HG03354 (cell line): ENCODE results near the gene ZNF669.

Source experiments
- ATAC-seq: cut with Tn5 transposase; IDR thresholded peaks from one replicate; pipeline ENCODE4 v1.9.1; 2021; ENCODE audit warnings: mild to moderate bottlenecking; ENCODE audit not compliant: unreplicated experiment, poor library complexity, severe bottlenecking

Gene ZNF669

DNA sequence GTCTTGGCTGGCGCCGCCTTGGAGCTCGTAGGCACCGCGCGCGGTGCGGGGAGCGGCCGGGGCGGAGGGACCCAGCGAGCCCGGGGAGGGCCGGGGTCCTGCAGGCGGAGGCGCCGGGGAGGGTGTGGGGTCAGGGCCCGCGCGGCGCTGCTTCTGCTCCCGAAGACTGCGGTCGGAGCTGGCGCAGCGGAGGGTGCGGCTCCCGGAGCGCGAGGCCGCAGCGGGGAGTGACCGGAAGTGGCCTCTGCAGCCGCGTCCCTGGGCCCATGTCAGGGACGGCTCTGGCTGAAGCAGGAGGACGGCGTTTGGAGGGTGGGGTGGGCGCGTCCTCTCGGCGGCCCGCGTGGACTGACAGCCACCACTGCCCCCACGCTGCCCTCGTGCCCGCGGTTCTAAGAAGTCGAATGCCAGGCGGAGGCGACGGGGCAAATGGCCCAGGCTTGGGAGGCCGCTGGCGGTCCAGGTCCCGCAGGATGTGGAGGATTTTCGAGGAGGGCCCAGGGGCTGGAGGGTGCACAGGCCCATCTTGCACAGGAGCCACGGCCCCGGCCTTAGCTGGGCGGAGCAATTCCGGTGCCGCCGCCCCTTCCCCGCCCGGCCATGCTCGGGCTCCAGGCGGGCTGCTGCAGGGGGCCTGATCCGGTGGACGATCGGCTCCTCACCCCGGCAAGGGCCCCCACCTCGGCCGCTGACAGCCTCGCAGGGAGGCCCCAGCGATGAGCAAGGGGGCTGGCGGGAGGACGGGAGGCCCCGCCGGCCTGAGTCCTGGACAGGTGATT, 7.7 kb upstream of the ZNF669 start:
- peak; percentile 41 for ATAC-seq

DNA sequence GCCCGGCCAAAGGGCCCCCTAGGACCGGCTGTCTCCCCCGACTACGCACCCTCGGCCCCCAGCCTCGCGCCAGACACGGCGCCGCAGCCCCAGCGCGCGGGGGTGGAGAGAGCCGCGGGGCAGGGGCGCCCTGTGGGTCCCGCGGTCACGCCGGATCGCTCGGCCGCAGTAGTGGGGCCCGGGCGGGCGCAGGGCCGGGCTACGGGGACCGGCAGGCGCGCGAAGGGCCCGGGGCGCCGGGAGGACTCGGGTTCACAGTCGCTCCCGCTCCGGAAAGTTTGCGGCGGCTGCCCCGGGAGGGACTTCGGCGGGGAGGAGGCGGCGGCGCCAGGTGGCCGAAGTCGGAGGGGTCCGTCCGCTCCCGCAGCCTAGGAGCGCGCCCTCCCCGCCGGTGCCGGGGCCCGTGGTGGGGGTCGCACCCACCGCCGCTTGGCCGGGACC, 7.1 kb upstream of the ZNF669 start:
- peak; percentile 30 for ATAC-seq

DNA sequence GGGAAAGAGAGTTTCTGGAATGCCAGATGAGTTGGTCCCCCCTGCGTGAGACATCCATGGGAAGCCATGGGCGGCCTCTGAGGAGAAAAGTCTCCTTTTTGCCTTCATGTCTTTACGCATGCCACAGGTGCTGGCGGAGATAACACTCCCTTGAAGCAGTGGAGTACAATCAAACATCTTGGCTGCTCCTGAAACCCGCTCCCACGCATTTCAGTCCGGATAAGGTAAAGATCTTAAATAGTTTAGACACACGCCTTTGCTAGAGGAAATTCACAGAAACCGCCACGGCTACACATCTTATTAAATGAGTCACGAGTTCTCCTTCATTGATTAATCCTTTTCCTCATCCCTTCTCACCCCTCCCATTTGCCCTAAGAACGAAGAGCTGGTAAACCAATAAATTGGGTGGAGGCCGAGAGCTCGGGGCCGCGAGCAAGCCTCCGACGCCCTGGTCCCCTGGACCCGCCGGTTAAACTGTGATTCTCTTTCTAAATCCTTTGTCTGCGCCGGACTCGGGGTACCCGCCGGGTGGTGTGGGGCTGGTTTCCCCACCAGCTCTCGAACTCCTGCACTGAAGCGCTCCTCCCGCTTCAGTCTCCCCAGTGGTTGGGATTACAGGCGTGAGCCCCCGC, 6.6 kb upstream of the ZNF669 start:
- ATAC-seq = peak; percentile 30

DNA sequence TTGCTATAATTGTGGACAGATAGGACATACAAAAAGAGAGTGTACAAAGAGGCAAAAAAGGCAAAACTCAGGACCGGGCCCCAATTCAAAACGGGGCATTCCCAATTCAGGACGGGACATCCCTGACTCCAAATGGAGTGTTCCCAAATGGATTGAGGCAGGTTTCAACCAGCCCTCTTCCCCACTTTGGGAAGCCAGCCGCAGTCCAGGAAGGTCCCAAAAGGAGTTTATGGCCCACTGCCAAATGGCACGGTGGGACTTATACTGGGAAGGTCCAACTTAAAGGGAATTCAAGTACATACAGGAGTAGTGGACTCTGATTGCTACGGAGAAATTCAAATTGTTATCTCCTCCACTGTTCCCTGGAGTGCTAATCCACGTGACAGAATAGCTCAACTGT, 3.5 kb upstream of the ZNF669 start:
- no peak for ATAC-seq

DNA sequence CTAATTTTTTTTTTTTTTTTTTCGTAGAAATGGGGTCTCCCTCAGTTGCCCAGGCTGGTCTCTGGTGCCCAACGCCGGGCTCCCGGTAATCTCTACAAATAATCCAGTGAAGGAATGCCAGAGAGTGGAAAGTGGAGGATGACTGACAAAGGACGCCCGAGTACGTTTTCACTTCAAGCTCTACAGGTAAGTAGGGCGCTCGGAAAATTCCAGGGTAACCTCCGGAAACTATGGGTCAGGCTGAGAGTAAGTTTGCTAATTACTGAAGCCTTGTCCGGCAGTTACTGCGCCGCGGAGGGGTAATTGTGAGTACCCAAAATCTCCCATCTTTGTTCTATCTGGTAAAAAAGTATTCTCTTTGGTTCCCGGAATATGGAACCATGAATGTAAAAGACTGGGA, 1.8 kb upstream of the ZNF669 start:
- ATAC-seq = no peak

DNA sequence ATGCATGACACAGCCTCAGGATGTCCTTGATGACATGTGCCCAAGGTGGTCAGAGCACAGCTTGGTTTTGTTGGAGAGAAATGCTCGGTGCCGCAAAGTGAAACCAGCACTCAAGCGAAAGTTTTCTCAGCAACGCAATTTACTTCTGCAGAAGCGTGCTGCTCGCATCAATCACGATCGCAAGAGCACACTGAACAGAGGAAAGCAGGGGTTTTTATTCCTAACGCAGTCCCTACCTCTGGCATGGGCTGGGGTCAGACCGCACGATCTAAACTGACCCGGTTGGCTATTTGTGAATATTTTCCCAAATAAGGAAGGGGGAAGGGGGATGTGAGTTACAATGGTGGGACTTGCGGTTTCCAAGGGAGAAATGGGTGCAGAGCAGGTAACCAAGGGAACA, 809 bp upstream of the ZNF669 start:
- ATAC-seq = no peak

DNA sequence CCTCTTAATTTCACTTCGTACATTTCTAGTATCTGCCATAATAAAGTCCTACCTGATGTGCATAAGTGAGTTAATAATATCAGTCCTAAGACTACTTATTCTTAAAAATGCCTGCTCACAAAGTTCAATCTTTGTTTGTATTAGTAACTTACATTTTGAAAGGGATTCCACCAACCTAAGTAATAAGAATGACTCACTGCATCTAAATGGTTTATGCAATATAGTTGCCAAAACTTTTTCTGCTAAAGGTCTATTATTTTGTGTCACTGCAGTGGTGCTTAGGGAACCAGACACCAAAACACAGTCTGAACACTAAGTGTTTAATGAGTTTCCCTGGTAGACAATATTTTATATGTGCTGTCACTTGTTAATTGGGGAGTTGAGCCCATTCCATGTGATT, 1.8 kb downstream of the ZNF669 start:
- no peak for ATAC-seq

DNA sequence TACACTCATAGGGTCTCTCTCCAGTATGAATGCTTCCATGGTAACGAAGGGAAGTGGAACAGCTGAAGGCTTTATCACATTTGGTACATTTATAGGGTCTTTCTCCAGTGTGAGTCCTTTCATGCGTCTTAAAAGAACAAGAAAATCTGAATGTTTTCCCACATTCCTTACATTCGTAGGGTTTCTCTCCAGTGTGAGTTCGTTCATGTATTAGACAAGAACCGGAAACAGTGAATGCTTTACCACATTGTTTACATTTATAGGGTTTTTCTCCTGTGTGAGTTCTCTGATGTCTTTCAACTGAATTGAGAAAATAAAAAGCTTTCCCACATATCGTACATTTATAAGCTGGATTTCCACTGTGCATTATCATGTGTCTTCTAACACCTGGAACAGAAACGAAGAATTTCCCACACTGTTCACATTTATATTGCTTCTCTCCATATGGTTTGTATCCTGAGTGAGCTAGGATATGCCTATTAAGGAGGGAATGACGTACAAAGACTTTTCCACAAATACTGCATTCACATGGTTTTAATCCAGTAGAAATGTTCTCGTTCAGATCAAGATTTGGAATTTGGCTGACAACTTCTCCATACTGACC, 3.4 kb downstream of the ZNF669 start:
- ATAC-seq = no peak

DNA sequence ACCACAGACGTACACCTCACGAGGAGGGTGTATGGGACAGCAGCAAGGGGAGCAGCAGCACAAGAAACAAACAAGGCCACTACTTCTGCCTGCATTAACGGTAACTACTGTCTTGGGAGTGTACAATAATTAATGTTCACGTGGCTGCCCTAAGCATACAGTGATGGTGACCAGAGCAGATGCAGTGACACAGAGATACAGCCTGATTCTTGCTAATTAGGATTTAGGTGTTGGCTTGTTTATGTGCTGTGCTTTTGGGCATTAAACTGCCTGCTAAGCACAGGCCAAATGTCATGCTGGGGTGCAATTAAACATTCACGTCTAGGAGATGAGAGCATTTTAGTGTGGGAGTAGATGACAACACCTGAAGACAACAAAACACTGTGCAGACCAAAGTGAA, 7.2 kb downstream of the ZNF669 start:
- ATAC-seq = no peak

DNA sequence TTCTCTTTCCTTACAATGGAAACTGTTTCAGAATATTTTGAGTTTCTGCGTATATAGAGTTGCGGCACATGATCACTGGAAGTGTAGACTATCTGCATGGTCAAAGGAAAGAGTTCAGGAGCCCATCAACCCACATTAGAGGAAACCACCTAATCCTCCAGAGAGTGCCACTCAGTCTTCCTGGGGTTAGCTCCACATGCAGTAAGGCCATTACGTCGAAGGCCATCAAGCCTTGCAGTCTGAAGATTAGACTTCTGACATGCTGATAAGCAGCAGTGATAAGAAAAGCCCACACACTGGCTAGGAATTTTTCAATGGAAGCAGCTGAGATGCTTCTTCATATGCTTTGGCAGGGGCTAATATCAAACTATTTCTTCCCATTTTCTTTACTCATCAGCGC, 7.6 kb downstream of the ZNF669 start:
- ATAC-seq = no peak

DNA sequence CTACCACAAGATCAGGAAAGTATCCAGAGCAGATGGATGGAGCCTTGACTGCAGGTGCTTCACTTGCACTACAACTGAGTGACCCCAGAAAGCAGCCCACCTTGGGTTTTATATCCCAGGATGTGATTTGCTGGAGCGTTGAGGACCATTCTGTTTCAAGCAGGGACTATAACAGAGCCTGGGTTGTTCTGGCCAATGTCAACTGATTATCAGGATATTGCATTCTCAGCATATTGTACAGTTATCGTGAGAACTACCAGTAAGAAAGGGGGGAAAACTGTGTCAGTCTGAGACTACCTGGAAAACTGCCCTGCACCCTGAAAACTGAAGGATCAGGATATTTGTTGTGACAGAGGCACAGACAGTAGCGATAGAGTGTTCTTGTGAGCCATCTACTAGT, 8.0 kb downstream of the ZNF669 start:
- ATAC-seq = no peak

DNA sequence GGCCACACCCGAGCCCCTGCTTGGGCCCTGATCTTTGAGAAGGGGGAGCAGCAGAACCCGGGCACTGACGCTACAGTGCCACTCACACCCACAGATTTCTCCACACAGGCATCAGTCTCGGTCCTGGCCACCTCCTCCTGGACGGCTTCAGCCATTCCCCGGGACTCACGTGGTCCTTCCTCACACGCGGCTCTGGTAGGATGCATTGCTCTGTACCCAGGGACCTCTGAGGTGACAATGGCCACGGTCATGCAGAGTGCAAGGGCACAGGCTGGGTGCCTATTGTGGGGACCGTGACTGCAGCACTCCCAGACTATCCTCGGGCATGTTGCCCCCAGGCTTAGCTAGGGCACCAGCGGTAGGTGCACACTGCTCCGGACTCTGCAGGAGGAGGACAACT, 13.7 kb downstream of the ZNF669 start:
- ATAC-seq = no peak

DNA sequence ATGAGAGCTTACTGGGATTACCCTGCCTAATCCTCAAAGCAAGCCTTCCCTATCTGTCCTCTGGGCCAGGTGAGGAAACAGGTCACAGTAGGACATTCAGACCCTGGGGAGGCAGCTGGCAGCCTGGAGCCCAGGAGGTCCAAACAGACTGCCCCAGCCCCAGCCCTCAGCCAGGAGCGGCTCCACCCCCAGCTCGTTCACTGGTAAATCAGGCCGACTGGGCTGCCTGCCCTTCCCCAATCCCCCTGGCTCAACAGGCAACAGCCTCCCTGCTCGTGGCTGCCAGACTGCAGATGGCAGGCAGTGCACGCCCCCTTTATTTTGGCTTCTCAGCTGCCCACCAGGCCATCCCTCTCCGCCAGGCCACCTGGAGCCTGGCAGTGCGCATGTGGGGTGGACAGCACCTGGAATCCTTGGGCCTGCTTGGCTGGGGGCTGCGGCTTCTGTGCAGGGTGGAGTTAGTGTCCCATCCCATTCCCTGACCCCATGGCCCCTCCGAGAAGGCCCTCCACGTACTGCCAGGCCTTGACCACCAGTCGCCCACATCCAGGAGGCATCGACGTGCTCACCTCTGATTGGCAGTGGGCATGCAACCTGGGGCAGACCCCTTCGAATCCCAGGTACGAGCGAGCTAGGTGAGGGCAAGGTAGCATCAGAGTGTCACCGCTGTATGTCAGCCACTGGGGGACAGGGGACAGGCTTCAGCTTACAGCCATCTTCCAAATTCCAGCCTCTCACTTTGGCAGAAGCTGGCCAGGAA, 14.4 kb downstream of the ZNF669 start:
- ATAC-seq = no peak

DNA sequence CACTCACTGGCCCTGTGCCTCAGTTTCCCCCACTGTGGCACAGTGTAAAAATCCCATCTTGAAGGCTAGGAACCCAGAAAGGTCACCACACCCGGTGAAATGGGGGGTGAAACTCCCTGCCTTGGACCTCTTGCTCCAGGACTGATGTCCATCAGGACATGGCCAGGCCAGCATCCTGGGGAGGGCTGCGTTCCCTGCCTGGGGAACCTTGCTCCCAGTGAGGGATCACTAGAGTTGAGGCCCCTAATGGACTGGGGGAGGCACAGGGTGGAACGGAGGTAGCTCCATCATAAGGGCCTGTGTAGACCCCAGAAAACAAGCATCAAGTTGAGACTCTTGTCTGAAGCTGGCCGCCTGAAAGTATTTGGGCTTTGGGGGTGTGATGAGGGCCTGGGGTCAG, 15.2 kb downstream of the ZNF669 start:
- no peak for ATAC-seq

DNA sequence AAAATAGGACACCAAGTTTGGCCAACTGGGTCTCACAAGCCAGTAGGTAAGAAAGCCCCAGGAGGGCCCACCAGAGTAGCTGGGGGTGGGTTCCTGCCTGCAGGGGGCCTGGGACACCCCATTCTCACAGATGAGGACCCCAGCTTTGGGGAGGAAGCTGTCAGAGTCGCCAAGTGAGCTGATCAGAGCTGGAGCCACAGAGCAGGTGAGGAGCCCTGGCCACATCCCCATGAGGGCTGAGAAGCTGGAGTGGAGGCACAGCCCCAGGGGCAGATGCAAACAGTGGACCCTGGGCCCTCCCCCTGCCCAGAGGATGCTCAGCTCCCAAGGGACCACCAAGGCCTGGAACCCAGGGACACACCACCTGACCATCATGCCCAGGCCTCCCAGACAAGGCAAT, 16.9 kb downstream of the ZNF669 start:
- no peak for ATAC-seq

DNA sequence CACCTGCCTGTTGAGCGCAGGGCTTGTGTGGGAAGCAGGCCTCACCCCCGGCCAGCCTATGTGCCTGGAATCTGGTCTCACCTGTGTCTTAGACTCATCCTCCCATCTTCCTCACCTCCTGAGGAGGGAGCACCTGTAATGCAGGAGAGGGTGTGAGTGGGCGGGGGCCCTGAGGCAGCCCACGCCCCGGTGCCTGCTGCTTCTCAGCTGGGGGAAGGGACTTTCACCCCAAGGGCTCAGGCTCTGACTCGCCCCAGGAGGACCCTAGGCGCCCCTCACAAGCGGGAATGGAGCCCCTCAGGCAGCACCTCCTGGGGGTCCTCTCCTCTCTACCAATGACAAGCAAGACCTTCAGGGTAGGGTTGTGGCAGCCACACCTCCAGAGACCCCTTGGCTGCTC, 18.8 kb downstream of the ZNF669 start:
- no peak for ATAC-seq

DNA sequence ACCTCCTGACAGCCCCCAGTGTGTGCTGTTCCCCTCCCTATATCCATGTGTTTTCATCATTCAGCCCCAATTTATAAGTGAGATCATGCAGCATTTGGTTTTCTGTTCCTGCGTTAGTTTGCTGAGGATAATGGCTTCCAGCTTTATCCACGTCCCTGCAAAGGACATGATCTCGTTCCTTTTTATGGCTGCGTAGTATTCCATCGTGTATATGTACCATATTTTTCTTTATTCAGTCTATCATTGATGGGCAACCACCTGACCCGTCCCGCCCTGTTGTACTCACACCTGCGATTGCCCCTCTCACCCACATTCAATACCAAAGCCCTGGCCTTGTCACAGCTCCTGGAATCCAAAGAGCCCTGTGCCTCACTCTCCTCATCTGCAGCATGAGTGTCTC, 19.4 kb downstream of the ZNF669 start:
- no peak for ATAC-seq

DNA sequence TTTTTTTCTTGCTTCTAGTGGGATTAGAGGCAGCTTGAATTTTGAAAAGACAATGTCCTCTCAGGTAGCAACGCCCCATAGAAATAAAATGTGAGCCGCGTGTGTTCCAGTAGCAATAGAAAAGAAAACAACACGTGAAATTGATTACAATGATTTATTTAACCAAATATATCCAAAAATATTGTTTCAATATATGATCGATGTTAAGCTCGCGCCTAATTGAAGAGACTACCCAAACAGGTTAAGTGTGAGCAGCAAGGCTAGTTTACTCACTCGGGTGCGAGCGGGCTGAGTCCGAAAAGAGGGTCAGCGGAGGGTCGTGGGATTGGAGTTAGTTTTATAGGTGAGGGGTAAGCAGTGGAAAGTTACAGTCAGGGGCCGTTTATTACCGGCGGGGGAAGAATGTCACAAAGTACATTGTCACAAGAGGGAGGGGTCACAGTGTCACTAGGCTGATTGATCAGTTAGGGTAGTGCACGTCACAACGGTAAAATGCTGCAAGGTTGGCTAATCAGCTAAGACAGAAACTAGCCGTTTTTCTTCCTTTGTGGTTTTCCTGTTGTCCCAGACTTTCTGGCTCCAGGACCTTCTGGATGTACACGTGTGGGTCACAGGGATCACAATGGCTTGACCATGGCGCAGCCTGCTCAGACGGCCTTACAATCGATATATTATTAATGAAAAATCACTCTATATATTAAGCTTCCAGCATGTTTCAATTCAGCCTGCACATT, 24.8 kb downstream of the ZNF669 start:
- no peak for ATAC-seq

DNA sequence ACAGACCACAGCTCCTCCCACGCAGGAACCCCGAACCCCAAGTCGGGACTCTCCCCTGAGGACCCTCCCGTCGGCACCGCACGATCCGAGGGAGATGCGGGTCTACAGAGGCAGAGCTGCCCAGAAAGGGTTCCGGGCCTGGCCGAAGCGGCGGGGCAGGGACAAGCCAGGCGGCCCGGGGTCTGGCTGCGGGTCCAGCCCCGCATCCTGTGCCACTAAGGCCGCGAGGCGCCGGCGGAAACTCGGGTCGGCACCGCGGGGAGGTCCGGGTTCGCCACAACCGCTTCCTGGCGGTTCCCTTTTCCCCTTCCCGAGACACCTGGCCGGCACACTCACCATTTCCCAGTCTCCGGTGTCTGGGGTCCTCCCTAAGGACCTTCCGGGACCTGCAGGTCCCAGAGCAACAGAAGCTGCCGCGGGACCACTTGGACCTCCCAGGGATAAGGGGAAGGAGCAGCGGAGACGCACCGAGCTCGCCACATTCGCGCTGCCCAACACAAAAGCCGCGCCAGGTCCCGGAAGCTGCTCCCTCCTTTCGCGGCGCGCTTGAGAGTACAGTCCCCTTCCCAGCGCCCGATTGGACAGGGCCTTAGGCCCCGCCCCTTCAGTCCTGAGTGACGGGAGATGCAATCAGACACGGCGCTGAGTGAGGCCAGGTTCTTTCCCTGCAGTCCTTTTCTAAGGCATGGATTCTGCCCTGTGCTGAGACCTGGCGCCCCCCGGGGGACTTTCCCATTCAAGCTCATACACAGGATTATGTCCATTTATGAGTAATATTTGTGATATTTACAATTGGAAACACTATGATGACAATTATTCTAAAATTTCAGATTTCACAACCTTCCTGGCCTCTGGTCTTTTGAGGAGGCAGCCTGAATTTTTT, 25.7 kb downstream of the ZNF669 start, which contains the start of gene ZNF670:
Gene ZNF670, minus strand, starts transcription at position 554 of the 883 bp plus-strand sequence. Its CDS starts 215 bp downstream, at position 339.
- peak; percentile 99 for ATAC-seq
